ENCODE results near the gene ZNF48.

ZNF48 gene

GRCh38 chr16:30395155-30395991 lies at the start of gene ZNF48:
TSS of gene ZNF48 (plus strand) at chr16:30395420. CDS start at chr16:30395795, 375 bp downstream.
- DNase-seq (ENCODE audit: extremely low spot score, insufficient read length, low read depth): peak; percentile 55
- peak; percentile 38 for FAIRE-seq

- no peak for FAIRE-seq
- no peak for DNase-seq (ENCODE audit: extremely low spot score, insufficient read length, low read depth)
These were observed 48.9 kb upstream of the ZNF48 start for GRCh38 chr16:30346286-30346685.

GRCh38 chr16:30348113-30348512 lies 47.1 kb upstream of the ZNF48 start:
- FAIRE-seq (no peak), DNase-seq (ENCODE audit: extremely low spot score, insufficient read length, low read depth) (no peak)

- DNase-seq (ENCODE audit: extremely low spot score, insufficient read length, low read depth) (no peak), FAIRE-seq (no peak)
These were observed 46.3 kb upstream of the ZNF48 start for GRCh38 chr16:30348929-30349328.

GRCh38 chr16:30349675-30350074 lies 45.5 kb upstream of the ZNF48 start:
- FAIRE-seq: peak; percentile 81
- no peak for DNase-seq (ENCODE audit: extremely low spot score, insufficient read length, low read depth)

GRCh38 chr16:30350134-30350871 lies 44.9 kb upstream of the ZNF48 start:
- DNase-seq (ENCODE audit: extremely low spot score, insufficient read length, low read depth) (no peak), FAIRE-seq (peak; percentile 99)

GRCh38 chr16:30351001-30351441 lies 44.2 kb upstream of the ZNF48 start:
- no peak for DNase-seq (ENCODE audit: extremely low spot score, insufficient read length, low read depth)
- no peak for FAIRE-seq

GRCh38 chr16:30351586-30352419 lies 43.4 kb upstream of the ZNF48 start:
- no peak for DNase-seq (ENCODE audit: extremely low spot score, insufficient read length, low read depth)
- FAIRE-seq: no peak

- no peak for FAIRE-seq
- DNase-seq (ENCODE audit: extremely low spot score, insufficient read length, low read depth): no peak
These were observed 42.5 kb upstream of the ZNF48 start for GRCh38 chr16:30352488-30353401.

GRCh38 chr16:30353438-30354129 lies 41.6 kb upstream of the ZNF48 start:
- DNase-seq (ENCODE audit: extremely low spot score, insufficient read length, low read depth) (no peak), FAIRE-seq (no peak)

GRCh38 chr16:30354423-30355143 lies 40.6 kb upstream of the ZNF48 start:
- no peak for FAIRE-seq
- DNase-seq (ENCODE audit: extremely low spot score, insufficient read length, low read depth): no peak

GRCh38 chr16:30355144-30355953 lies 39.9 kb upstream of the ZNF48 start, which contains the start of gene CD2BP2:
TSS of gene CD2BP2 (minus strand) at chr16:30355308. CDS start at chr16:30354681, 627 bp downstream.
- peak; percentile 98 for FAIRE-seq

GRCh38 chr16:30355954-30356308 lies 39.3 kb upstream of the ZNF48 start:
- DNase-seq (ENCODE audit: extremely low spot score, insufficient read length, low read depth) (no peak), FAIRE-seq (no peak)

More at GRCh38 chr16:30355144-30355953, 39.9 kb upstream of the ZNF48 start, which contains the start of gene CD2BP2:
- peak; percentile 79 for DNase-seq (ENCODE audit: extremely low spot score, insufficient read length, low read depth)

- DNase-seq (ENCODE audit: extremely low spot score, insufficient read length, low read depth): no peak
- no peak for FAIRE-seq
These were observed 38.7 kb upstream of the ZNF48 start for GRCh38 chr16:30356401-30357084.

GRCh38 chr16:30357085-30357714 lies 38.0 kb upstream of the ZNF48 start:
- FAIRE-seq (no peak), DNase-seq (ENCODE audit: extremely low spot score, insufficient read length, low read depth) (no peak)
